ENCODE results near the gene NTN1.

DNA sequence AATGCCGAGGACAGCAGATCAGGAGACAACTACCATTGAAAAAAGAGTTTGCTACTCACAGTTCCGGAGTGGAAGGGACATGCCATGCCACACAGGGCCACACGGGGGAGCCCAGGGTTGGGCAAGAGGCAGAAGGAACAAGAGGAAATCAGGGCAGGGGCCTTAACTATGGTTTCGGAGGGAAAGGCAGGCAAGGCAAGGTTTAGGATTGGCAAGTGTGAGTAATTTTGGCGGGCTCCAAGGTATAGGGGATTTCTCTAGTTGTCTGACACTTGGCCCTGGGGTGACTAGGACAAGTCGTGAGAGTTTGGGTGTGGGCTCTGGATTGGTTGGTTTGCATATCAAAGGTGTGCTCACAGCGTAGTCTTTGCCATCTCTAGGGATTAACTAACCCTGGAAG lies 27.0 kb upstream of the NTN1 start:
- TF ChIP-seq POLR2A (IDR thresholded peaks at IDR 0.05) (no peak), EP300 (IDR thresholded peaks at IDR 0.05) (no peak)
- TF ChIP-seq, protein P1, sequence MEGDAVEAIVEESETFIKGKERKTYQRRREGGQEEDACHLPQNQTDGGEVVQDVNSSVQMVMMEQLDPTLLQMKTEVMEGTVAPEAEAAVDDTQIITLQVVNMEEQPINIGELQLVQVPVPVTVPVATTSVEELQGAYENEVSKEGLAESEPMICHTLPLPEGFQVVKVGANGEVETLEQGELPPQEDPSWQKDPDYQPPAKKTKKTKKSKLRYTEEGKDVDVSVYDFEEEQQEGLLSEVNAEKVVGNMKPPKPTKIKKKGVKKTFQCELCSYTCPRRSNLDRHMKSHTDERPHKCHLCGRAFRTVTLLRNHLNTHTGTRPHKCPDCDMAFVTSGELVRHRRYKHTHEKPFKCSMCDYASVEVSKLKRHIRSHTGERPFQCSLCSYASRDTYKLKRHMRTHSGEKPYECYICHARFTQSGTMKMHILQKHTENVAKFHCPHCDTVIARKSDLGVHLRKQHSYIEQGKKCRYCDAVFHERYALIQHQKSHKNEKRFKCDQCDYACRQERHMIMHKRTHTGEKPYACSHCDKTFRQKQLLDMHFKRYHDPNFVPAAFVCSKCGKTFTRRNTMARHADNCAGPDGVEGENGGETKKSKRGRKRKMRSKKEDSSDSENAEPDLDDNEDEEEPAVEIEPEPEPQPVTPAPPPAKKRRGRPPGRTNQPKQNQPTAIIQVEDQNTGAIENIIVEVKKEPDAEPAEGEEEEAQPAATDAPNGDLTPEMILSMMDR (IDR thresholded peaks at IDR 0.05): peak; percentile 39 to 70 (median 53)
